Activated B cell treated with CpG ODN at 0.5 μM for 24 hours (primary cell): ENCODE results near the gene GMPR2. TPM values are rescaled to one million over a fixed set of nuclear protein-coding genes. Genes with fewer than 3 reads are reported as not detected.

ENCODE experiments used
- ATAC-seq: fragments of 200-7000 bp; cut with Tn5 transposase; one replicate; pipeline ENCODE4 v1.10.0; 2021; ENCODE audit warnings: low read depth, mild to moderate bottlenecking, moderate library complexity
- CTCF ChIA-PET: fragments of 350-600 bp; sonication (Branson Sonifier 250); formaldehyde crosslinking; loops from one replicate; lab custom pipeline; 2021; ENCODE audit warnings: antibody characterized with exemption; lab: Charles Lee
- POLR2A ChIA-PET: fragments of 350-600 bp; sonication (Branson Sonifier 250); formaldehyde crosslinking; loops from one replicate; lab custom pipeline; 2021; ENCODE audit warnings: antibody characterized with exemption; lab: Charles Lee
- DNase-seq: peaks from one replicate; pipeline ENCODE4 v3.0.0; 2022
- H3K27ac Mint-ChIP-seq: one replicate; pipeline ENCODE4 v1.8.0; 2020; ENCODE audit warnings: mixed read lengths
- H3K27me3 Mint-ChIP-seq: one replicate; pipeline ENCODE4 v1.8.0; 2021; ENCODE audit warnings: mixed read lengths
- H3K36me3 Mint-ChIP-seq: one replicate; pipeline ENCODE4 v1.8.0; 2021; ENCODE audit warnings: low read depth, mixed read lengths
- H3K4me1 Mint-ChIP-seq: one replicate; pipeline ENCODE4 v1.8.0; 2021; ENCODE audit warnings: mixed read lengths
- H3K4me3 Mint-ChIP-seq: one replicate; pipeline ENCODE4 v1.8.0; 2020; ENCODE audit warnings: mild to moderate bottlenecking, mixed read lengths
- H3K9me3 Mint-ChIP-seq: one replicate; pipeline ENCODE4 v1.8.0; 2020; ENCODE audit warnings: mixed read lengths
- CTCF ChIP-seq: fragments of 200-600 bp; IDR thresholded peaks from one replicate; pipeline ENCODE4 v1.8.0; 2022; ENCODE audit warnings: antibody characterized with exemption, mild to moderate bottlenecking
- intact Hi-C: fragments of 100-400 bp; cut with micrococcal nuclease; formaldehyde crosslinking; loops from one replicate; pipeline ENCODE4 v1.15.1; 2024
- total RNA-seq: library from RNA; stranded (reverse); gene quantifications from 2 replicates; pipeline ENCODE4 v1.2.3, GENCODE V29; 2022

The GMPR2 gene
- total RNA-seq, 1 donor from 2014 or later: 50.2 TPM

GRCh38 chr14:24272467-24272866 lies 39.7 kb downstream of the GMPR2 start:
- no peak for TF ChIP-seq CTCF

GRCh38 chr14:24273422-24273998 lies 40.8 kb downstream of the GMPR2 start:
- H3K27me3 Mint-ChIP-seq: no peaks in the 10 kb centered on the region
- intact Hi-C loops: loop anchor here (5.0 kb wide), 2 partner anchors 41 to 94 kb away; partner anchors contain the start of genes GMPR2, NEDD8 and NFATC4
- H3K9me3 Mint-ChIP-seq: no peaks in the 10 kb centered on the region
- peaks cover 78% of the 10 kb centered on the region for H3K4me1 Mint-ChIP-seq
- DNase-seq (no peak), ATAC-seq (no peak)
- ChIA-PET POLR2A (interaction anchor here (0.6 to 9.8 kb wide), 11 partner anchors 16 to 159 kb away, joined by 3 to 175 read pairs (median 4); partner anchors contain the start of genes CHMP4A, DCAF11, DHRS1 and MDP1), CTCF (interaction anchor here (0.9 to 1.9 kb wide), 4 partner anchors 16 to 31 kb away, joined by 3 to 14 read pairs (median 4); partner anchors contain the start of gene TINF2)
- H3K27ac Mint-ChIP-seq: peak overlapping the region; percentile 96
- peaks cover 17% of the 10 kb centered on the region for H3K36me3 Mint-ChIP-seq
- H3K4me3 Mint-ChIP-seq: peak overlapping the region; percentile 64
- no peak for TF ChIP-seq CTCF

More at GRCh38 chr14:24272467-24272866, 39.7 kb downstream of the GMPR2 start:
- Mint-ChIP-seq H3K36me3 (peaks cover 23% of the 10 kb centered on the region), H3K4me3 (peak overlapping the region; percentile 90), H3K27me3 (no peaks in the 10 kb centered on the region), H3K9me3 (no peaks in the 10 kb centered on the region), H3K4me1 (peaks cover 68% of the 10 kb centered on the region), H3K27ac (peak overlapping the region; percentile 96)
- POLR2A ChIA-PET: interaction anchor here (0.7 to 9.8 kb wide), 11 partner anchors 8 to 261 kb away, joined by 3 to 175 read pairs (median 18); partner anchors contain the start of genes CBLN3, CHMP4A, DHRS1 and IRF9
- intact Hi-C loops: loop anchor here (5.0 kb wide), 2 partner anchors 40 to 95 kb away; partner anchors contain the start of genes GMPR2, NEDD8 and NFATC4
- ATAC-seq (no peak), DNase-seq (no peak)
- CTCF ChIA-PET: interaction anchor here (0.6 to 2.5 kb wide), 5 partner anchors 25 to 1143 kb away, joined by 3 to 30 read pairs (median 5); partner anchors contain the start of gene TINF2

GRCh38 chr14:24274101-24274543 lies 41.4 kb downstream of the GMPR2 start:
- DNase-seq (peak; percentile 32), ATAC-seq (peak; percentile 43)
- H3K4me1 Mint-ChIP-seq: peaks cover 84% of the 10 kb centered on the region
- H3K27me3 Mint-ChIP-seq: no peaks in the 10 kb centered on the region
- POLR2A ChIA-PET: interaction anchor here (0.6 to 9.8 kb wide), 10 partner anchors 16 to 160 kb away, joined by 3 to 175 read pairs (median 6); partner anchors contain the start of genes CHMP4A, DCAF11, DHRS1 and EMC9
- H3K4me3 Mint-ChIP-seq: peak overlapping the region; percentile 64
- H3K27ac Mint-ChIP-seq: peak overlapping the region; percentile 96
- intact Hi-C loops: loop anchor here (1.0 to 5.0 kb wide), 3 partner anchors 42 to 93 kb away; partner anchors contain the start of genes GMPR2, NEDD8 and NFATC4
- TF ChIP-seq CTCF: no peak
- H3K9me3 Mint-ChIP-seq: no peaks in the 10 kb centered on the region
- CTCF ChIA-PET: interaction anchor here (0.9 to 1.9 kb wide), 4 partner anchors 16 to 31 kb away, joined by 3 to 14 read pairs (median 4); partner anchors contain the start of gene TINF2
- H3K36me3 Mint-ChIP-seq: peaks cover 11% of the 10 kb centered on the region

- DNase-seq: no peak
- H3K9me3 Mint-ChIP-seq: no peaks in the 10 kb centered on the region
- intact Hi-C loops: no loop called here
- no peaks in the 10 kb centered on the region for H3K36me3 Mint-ChIP-seq
- peak overlapping the region; percentile 3 for H3K4me3 Mint-ChIP-seq
- TF ChIP-seq CTCF: no peak
- CTCF ChIA-PET: interaction anchor here (0.8 to 6.3 kb wide), 3 partner anchors 19 to 56 kb away, joined by 3 to 64 read pairs (median 13); partner anchors contain the start of gene TINF2
- peak overlapping the region; percentile 90 for H3K27ac Mint-ChIP-seq
- H3K27me3 Mint-ChIP-seq: no peaks in the 10 kb centered on the region
- H3K4me1 Mint-ChIP-seq: peaks cover 92% of the 10 kb centered on the region
- ATAC-seq: no peak
- POLR2A ChIA-PET: interaction anchor here (0.8 to 5.0 kb wide), 9 partner anchors 21 to 155 kb away, joined by 3 to 80 read pairs (median 4); partner anchors contain the start of genes CHMP4A, DHRS1, IRF9 and LTB4R
These were observed 44.3 kb downstream of the GMPR2 start for GRCh38 chr14:24277071-24277470.
